SU-DHL-6 (cell line): ENCODE data around the gene DGKB.

ENCODE experiments used
- H2AFZ ChIP-seq: fragments of 200-600 bp; sonication (generic); 2 replicates; pipeline ENCODE4 v1.6.1; 2014; ENCODE audit warnings: low read depth, mild to moderate bottlenecking, moderate library complexity, mixed read lengths, antibody characterized with exemption, low read length; ENCODE audit not compliant: severe bottlenecking
- H3F3A ChIP-seq: fragments of 200-600 bp; shearing (Covaris generic); 2 replicates; pipeline ENCODE4 v1.6.0; 2016; ENCODE audit warnings: antibody characterized with exemption, mild to moderate bottlenecking; ENCODE audit not compliant: insufficient read depth
- H3K27ac ChIP-seq: fragments of 200-600 bp; sonication (generic); 2 replicates; pipeline ENCODE4 v1.5.1; 2016; ENCODE audit warnings: low read depth, mild to moderate bottlenecking, low read length, moderate library complexity, mixed read lengths
- H3K27me3 ChIP-seq: fragments of 200-600 bp; sonication (generic), shearing (Covaris generic); 2 replicates; pipeline ENCODE4 v1.6.0; 2014; ENCODE audit warnings: mild to moderate bottlenecking, low read length
- H3K36me3 ChIP-seq: fragments of 200-600 bp; sonication (generic); 2 replicates; pipeline ENCODE4 v1.6.1; 2014; ENCODE audit warnings: mild to moderate bottlenecking, low read length, mixed read lengths
- H3K4me2 ChIP-seq: fragments of 300-600, 200-600 bp; shearing (Covaris generic), sonication (generic); 2 replicates; pipeline ENCODE4 v1.6.0; 2014; ENCODE audit warnings: low read length, low read depth, mild to moderate bottlenecking; ENCODE audit not compliant: poor library complexity, severe bottlenecking
- H3K4me3 ChIP-seq: fragments of 200-600 bp; sonication (generic); 2 replicates; pipeline ENCODE4 v1.5.1; 2014; ENCODE audit warnings: antibody characterized with exemption, low read length, mild to moderate bottlenecking, mixed read lengths; ENCODE audit not compliant: insufficient read depth, poor library complexity, severe bottlenecking
- H3K79me2 ChIP-seq: fragments of 200-600 bp; sonication (generic); 2 replicates; pipeline ENCODE4 v1.6.1; 2014; ENCODE audit warnings: mild to moderate bottlenecking, low read length, moderate library complexity; ENCODE audit not compliant: insufficient read depth
- H3K9ac ChIP-seq: fragments of 200-600 bp; sonication (generic); 2 replicates; pipeline ENCODE4 v1.7.0; 2014; ENCODE audit warnings: mild to moderate bottlenecking, low read length
- H3K9me2 ChIP-seq: fragments of 200-600 bp; sonication (generic); replicated peaks from 2 replicates; pipeline ENCODE4 v1.6.1; 2014; ENCODE audit warnings: low read length; ENCODE audit not compliant: insufficient read depth
- H3K9me3 ChIP-seq: fragments of 200-600 bp; sonication (generic); 2 replicates; pipeline ENCODE4 v1.6.1; 2014; ENCODE audit warnings: low read length, mixed read lengths; ENCODE audit not compliant: insufficient read depth
- H4K20me1 ChIP-seq: fragments of 200-600 bp; sonication (generic); 2 replicates; pipeline ENCODE4 v1.6.1; 2014; ENCODE audit warnings: low read depth, mild to moderate bottlenecking, antibody characterized with exemption, low read length, moderate library complexity, mixed read lengths
- CTCF ChIP-seq: fragments of 200-600 bp; sonication (generic); IDR thresholded peaks from one replicate; pipeline ENCODE4 v1.5.1; 2017; ENCODE audit warnings: antibody characterized with exemption, mild to moderate bottlenecking, low read length, moderate library complexity; ENCODE audit not compliant: insufficient read depth, poor library complexity, severe bottlenecking
- EZH2phosphoT487 ChIP-seq: fragments of 200-600 bp; sonication (generic), shearing (Covaris generic); conservative IDR thresholded peaks from 2 replicates; pipeline ENCODE4 v1.6.1; 2018; ENCODE audit warnings: mild to moderate bottlenecking, antibody characterized with exemption, low read length, moderate library complexity, mixed read lengths

Gene DGKB

GRCh38 chr7:14507617-14508016, 394.9 kb downstream of the DGKB start:
- Histone ChIP-seq H4K20me1 (no peaks in the 10 kb centered on the region), H3K27me3 (no peaks in the 10 kb centered on the region), H3K4me2 (no peak overlapping the region), H3F3A (no peaks in the 10 kb centered on the region), H3K79me2 (no peaks in the 10 kb centered on the region), H3K4me3 (no peak overlapping the region), H3K9me2 (no peaks in the 10 kb centered on the region), H3K9ac (no peak overlapping the region), H3K27ac (no peak overlapping the region), H2AFZ (no peak overlapping the region), H3K36me3 (no peaks in the 10 kb centered on the region), H3K9me3 (no peaks in the 10 kb centered on the region)
- TF ChIP-seq EZH2phosphoT487 (no peak), CTCF (no peak)

GRCh38 chr7:14505906-14506305, 396.6 kb downstream of the DGKB start:
- H3K36me3 ChIP-seq, result no peaks in the 10 kb centered on the region
- no peak for TF ChIP-seq EZH2phosphoT487
- no peak for TF ChIP-seq CTCF
- H3F3A ChIP-seq, result no peaks in the 10 kb centered on the region
- no peaks in the 10 kb centered on the region for H4K20me1 ChIP-seq
- H3K9me3 ChIP-seq, result no peaks in the 10 kb centered on the region
- no peak overlapping the region for H3K9ac ChIP-seq
- no peak overlapping the region for H2AFZ ChIP-seq
- no peak overlapping the region for H3K4me3 ChIP-seq
- no peak overlapping the region for H3K27ac ChIP-seq
- H3K9me2 ChIP-seq, result no peaks in the 10 kb centered on the region
- no peak overlapping the region for H3K4me2 ChIP-seq
- no peaks in the 10 kb centered on the region for H3K27me3 ChIP-seq
- no peaks in the 10 kb centered on the region for H3K79me2 ChIP-seq

- no peaks in the 10 kb centered on the region for H3K9me2 ChIP-seq
- TF ChIP-seq EZH2phosphoT487 (no peak), CTCF (no peak)
- no peak overlapping the region for H3K27ac ChIP-seq
- no peaks in the 10 kb centered on the region for H3K9me3 ChIP-seq
- no peak overlapping the region for H2AFZ ChIP-seq
- no peaks in the 10 kb centered on the region for H3K79me2 ChIP-seq
- no peaks in the 10 kb centered on the region for H4K20me1 ChIP-seq
- no peaks in the 10 kb centered on the region for H3K36me3 ChIP-seq
- H3F3A ChIP-seq, result no peaks in the 10 kb centered on the region
- H3K4me3 ChIP-seq, result no peak overlapping the region
- H3K4me2 ChIP-seq, result no peak overlapping the region
- no peaks in the 10 kb centered on the region for H3K27me3 ChIP-seq
- H3K9ac ChIP-seq, result no peak overlapping the region
These were observed 398.4 kb downstream of the DGKB start for GRCh38 chr7:14504134-14504533.

GRCh38 chr7:14503623-14504022, 398.9 kb downstream of the DGKB start:
- Histone ChIP-seq H3F3A (no peaks in the 10 kb centered on the region), H3K9me2 (no peaks in the 10 kb centered on the region), H2AFZ (no peak overlapping the region), H4K20me1 (no peaks in the 10 kb centered on the region), H3K4me2 (no peak overlapping the region), H3K9me3 (no peaks in the 10 kb centered on the region), H3K4me3 (no peak overlapping the region), H3K79me2 (no peaks in the 10 kb centered on the region), H3K36me3 (no peaks in the 10 kb centered on the region), H3K27ac (no peak overlapping the region), H3K9ac (no peak overlapping the region), H3K27me3 (no peaks in the 10 kb centered on the region)
- TF ChIP-seq CTCF, result no peak
- no peak for TF ChIP-seq EZH2phosphoT487
